GM12801 (cell line): ENCODE measurements around the gene USP6NL.

Experiments used
- TF ChIP-seq, protein P1 (sequence below): IDR thresholded peaks from one replicate; pipeline ENCODE4 v1.5.1; 2011; ENCODE audit warnings: control low read depth; ENCODE audit not compliant: insufficient read length; ENCODE audit errors: extremely low read depth

Gene USP6NL

DNA sequence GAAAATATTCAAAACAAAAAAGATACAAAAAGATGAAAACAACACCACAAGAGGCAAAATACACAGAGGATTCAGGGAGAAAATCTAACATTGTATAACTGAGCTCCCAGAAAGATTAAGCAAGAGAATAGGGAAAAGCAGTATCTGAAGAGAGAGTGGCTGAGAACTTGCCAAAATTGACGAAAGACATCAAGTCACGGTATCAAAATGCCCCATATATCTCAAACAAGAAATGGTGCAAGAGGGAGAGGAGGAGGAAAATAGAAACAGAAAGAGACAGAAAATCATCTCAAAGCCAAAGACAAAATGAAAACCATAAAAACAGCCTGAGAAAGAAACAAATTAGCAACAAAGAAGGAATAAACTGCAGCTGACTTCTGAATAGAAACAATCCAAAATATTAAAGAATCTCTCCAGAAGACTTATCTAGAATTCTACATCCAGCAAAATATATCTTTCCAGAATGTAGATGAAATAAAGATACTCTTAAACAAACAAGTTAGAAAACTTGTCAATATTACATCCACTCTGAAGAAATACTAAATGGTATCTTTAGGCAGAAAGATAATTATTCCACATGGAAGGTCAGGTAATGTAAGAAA is 5.5 kb downstream of the USP6NL start:
- TF ChIP-seq, protein P1, sequence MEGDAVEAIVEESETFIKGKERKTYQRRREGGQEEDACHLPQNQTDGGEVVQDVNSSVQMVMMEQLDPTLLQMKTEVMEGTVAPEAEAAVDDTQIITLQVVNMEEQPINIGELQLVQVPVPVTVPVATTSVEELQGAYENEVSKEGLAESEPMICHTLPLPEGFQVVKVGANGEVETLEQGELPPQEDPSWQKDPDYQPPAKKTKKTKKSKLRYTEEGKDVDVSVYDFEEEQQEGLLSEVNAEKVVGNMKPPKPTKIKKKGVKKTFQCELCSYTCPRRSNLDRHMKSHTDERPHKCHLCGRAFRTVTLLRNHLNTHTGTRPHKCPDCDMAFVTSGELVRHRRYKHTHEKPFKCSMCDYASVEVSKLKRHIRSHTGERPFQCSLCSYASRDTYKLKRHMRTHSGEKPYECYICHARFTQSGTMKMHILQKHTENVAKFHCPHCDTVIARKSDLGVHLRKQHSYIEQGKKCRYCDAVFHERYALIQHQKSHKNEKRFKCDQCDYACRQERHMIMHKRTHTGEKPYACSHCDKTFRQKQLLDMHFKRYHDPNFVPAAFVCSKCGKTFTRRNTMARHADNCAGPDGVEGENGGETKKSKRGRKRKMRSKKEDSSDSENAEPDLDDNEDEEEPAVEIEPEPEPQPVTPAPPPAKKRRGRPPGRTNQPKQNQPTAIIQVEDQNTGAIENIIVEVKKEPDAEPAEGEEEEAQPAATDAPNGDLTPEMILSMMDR: no peak

DNA sequence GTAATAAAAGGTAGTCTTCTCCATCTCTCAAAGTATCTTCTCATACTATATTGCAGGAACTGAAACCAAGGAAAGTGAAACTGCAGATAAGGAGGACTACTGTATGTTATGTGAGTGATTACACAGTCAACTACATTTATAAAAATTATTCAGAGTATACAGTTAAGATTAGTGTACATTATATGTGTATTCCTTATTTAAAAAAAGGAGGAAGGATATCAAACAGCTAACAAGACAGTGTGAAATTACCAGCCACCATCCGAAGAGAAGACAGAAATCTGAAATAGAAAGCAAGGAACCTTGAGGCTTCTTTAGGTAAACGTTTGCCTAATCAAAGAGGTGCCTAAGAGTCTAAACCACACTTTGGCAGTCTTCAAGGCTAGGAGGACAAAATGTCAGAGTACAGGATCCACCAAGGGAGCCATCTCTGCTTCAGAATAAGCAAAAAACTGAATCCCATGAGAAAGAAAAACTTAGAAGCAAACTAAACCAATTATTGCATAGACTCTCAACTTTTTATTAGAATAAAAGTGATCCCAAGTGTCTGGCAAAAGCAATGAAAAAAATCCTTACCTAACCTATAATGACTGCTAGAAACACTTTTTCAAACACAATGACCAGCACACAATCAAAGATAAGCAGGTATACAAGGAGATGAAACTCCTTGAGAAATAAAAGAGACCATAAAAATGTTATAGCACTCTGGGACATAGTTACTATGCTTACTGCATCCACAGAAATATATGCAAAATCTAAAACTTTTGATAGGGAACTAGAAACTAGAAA is 6.4 kb downstream of the USP6NL start:
- TF ChIP-seq, protein P1: no peak

DNA sequence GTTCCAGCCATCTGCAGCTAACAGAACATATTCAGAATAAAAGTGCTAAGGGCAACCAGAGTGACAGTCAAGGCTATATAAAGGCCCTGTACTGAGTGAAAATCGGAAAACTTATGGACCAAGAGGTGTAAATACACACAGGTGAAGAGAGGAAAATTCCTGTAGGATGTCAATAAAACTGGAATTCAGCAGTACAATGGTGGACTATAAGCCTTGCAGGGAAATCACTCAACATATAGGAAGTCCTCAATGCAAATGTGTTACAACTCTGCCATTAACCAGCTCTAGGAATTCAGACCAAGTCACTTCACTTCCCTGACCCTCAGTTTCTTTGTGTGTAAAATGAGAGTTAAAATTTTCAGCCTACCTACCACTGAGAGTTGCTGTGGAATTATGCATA is 7.7 kb downstream of the USP6NL start:
- TF ChIP-seq, protein P1: no peak

DNA sequence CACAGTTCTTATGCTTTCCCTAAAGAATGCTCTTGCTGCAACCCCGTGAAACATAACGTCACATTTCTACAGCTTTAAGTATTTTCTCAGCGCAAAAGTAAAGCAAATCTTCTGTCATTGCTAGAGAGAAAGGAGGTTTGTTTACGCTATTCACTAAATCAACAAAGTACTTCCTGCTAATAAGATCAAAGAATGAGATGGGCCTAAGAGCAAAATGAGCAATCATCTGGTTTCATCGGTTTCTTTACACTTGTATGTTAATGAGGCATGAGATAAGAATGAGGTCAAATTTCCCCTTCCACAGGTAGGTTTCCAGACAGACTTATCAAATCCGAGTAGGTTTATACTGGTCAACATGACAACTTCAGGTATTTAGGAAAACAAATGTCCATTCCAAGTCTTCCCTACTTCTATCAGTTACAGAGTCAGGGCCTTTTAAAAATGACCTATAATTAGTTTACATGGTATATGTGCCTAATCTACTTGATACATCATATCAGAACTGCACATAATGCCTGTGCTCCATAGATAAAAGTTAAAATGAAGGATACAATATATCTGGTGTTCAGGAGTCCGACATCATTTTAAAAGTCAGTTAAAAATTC is 8.4 kb downstream of the USP6NL start:
- TF ChIP-seq, protein P1: no peak

DNA sequence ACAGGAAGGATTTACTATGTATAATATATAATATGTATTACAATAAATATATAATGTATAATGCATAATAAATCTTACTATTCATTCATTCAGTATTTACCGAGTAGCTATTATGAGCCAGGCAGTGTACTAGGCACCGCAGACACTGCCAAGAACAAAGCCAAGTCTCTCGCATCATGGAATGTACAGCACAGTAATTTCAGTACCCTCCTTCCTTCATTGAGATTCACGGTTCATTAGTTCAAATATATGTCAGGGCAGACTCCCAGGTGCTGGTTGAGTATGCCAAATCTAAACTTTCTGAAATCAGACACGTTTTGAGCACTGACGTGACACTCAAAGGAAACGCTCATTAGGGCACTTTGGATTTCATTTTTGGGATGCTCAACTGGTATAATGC is 9.1 kb downstream of the USP6NL start:
- TF ChIP-seq, protein P1: no peak

DNA sequence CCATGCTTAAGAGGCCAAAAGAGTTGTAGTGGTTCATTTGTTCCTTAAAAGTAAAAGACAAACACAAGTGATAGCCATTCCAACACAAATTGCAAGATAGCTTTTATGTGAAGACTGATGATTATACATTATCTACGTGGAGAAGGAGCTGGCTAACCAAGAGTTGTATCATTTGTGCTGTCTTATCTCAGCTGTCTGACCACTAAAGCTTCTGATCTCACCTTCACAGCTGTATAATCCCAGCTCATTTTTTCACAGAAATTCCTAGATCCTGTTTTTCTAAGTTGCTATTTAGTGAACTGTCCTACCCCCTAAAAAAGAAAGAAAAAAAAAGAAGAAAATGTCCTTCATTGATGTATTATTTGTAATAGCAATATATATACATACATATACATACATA is 9.8 kb downstream of the USP6NL start:
- TF ChIP-seq, protein P1: no peak

DNA sequence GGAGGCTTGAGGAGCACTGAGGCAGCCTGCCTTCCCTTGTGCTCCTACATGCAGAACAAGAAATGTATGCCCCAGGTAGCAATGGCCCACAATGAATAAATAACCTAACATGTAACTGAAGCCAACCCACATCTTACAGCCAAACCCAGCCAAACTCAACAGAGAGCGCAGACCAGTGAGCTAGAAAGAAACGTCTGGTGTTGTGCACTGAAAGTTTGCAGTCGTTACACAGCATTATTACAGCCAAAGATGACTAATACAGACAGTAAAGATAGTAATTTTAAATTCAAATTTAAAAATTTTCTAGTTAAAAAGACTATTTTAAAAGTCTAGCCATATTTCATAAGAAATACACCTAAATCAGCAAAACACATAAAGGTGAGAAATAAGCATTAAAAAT is 11.2 kb downstream of the USP6NL start:
- TF ChIP-seq, protein P1: no peak
